HG03571 (cell line): ENCODE measurements around the gene C20orf204.

Source experiments
- ATAC-seq: cut with Tn5 transposase; IDR thresholded peaks from one replicate; pipeline ENCODE4 v1.9.1; 2021; ENCODE audit not compliant: unreplicated experiment

The C20orf204 gene

DNA sequence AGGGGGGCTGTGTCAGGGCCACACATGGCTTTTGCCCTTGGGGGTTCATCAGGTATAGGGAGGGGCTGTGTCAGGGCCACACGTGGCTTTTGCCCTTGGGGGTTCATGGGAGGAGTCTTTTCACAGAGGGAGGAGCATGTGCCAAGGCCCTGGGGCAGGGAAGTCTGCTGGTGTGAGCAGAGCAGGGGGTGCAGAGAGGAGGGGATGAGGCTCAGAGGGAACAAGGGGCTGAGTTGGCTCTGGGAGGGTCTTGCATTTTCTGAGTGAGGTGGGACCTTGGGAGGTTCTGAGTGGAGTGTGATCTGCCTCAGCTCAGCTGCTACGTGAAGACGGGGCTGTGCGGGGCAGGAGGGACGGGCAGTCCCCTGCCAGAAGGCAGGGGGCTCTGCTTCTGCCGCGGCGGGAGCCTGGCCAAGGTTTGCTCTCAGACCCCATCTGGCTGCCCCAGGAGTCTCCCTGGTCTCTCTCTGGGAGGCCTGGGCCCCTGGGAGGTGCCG lies 19.5 kb downstream of the C20orf204 start:
- no peak for ATAC-seq

DNA sequence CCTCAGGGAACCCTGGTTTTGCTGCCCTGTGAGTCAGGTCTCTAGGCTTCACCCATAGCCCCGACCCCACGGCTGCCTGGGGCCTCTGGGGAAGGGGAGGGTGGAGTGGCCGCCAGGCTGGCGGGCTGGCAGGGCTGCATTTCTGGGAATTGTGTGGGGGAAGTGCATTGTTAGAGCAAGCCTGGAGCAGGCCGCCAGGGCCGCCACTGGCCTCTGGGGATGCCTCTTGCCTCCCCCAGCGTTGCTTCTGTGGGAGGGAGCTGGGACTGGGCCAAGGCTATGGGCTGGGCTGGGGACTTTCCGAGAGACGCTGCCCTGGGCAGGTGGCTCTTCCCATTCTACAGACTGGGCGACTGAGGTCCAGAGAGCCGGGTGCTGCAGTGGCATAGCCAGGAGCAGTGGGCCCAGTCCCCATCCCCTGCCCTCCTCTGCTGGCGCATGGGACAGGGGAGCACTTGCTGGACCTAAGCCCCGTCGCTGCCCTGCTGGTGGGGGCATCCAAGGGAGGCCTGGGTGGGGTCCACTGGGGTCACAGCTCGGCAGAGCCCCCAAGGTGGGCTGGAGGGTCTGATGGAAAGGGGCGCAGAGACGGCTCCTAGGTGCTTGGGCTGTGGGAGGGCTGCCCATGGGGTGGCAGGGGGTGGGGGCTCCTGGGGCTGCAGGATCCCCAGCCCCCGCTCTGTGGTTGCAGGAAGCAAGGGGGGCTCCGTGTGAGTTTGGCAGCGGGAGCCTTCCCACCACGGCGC lies 20.1 kb downstream of the C20orf204 start:
- ATAC-seq, result no peak

DNA sequence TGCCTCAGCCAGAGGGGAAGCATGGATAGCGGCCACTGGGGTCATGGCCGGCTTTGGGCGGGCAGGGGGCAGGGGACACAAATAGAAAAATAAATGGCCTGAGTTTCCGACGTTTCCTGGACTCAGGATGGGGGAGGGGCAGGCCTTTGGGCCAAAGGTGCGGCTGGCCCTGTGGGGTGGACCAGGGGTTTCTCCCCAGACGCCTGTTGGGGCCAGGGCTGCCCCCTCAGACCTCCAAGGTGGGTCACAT lies 20.6 kb downstream of the C20orf204 start:
- no peak for ATAC-seq

DNA sequence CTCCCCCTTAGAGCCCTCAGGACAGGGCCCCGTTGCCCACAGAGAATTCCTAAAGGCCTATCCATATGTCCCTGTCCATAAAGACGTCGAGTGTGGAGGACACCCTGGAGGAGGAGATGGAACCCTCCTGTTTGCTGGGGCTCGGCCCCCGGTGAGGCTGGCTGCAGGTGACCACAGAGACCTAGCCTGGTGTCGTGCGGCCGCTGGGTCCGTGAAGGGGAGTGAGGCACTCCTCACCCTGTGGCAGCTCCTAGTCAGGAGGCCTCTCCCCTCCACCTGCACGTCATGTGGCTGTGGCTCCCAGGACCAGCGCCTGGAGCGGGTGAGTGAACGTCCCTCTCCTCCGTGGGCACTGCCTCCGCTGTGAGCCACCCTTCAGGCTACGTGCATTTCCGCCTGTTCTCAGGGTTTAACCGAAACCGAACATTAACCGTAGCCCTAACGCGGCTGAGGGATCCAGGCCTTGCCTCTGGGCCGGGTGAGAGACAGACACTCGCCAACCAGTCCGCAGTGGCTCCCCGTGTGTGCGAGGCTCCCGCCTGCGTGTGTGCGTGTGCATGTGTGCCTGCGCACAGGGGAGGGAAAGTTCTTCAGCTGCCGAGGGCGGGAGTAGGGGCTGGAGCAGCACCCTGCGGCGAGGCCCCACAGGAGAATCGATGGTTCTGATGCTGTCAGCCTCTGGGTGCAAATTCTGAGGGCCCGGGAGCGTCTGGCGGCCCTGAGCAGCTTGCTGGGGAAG lies 21.1 kb downstream of the C20orf204 start:
- no peak for ATAC-seq

DNA sequence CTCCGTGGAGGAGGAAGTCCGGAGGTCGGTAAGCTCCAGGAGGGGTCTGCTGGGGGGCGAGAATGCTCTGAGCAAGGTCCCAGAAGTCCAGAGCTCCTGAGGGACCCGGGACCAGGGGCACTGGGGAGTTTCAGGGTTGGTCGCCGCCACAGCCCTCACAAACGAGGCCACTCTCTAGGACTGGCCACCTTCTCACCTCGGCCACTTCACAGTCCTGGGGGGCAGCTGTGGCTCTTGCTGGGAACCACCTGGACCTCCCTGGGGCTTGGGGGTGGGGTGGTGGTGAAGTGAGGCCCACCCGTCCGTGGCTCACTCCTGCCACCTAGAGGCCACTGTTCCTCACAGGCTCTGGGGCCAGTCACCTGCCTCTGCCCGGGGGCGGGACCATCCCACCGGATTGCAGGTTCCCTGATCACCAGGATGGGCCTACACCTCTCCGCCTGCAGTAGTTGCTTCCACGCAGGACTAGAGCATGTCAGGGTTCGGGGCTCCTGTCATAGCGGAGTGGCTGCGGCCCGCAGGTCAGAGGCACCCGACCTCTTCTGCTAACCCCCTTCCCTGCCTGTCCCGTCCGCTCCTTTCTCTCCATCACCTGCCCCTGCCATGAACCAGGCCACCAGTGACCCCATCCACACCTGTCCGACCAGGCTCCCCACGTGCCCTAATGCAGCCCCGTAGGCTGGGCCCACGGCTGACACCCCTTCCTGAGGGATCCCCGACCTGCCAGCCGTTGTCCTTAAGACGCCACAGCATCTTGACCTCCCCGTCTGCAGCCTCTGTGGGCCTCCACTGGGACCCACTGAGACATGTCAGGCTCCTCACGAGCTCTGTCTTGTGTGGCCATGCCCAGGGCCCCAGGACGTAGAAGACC lies 21.9 kb downstream of the C20orf204 start:
- ATAC-seq, result no peak

DNA sequence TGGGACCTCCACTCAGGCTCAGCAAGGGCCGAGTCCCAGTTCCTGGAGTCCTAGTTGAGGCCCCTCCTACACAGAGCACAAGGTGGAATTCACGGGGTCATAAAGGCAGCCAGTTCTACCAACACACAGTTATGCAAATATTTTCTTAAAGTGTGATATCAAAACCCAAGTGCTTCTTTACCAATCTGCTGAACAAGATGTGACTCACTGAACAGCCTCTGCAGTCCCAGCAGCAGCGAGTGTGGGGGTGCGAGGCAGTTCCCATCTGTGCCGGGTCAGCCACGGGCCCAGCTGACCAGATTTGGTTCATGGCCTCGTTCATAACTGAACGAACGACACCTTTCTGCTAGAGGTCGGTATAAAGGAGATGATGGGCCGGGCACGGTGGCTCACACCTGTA lies 22.6 kb downstream of the C20orf204 start:
- ATAC-seq, result no peak

DNA sequence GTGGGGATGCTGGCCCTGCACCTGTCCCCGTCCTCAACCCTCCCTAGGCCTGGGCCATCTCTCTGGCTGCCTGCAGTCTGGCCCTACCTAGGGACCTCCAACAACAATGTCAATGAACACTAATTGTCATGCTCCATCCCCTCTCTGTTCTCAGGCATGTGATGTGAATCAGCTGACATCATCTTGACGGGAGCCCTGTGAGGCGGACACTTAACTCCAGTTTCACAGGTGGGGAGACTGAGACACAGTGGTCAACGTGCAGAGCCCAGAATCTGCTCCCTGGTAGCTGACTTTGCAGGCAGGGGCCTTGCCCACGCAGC lies 26.3 kb downstream of the C20orf204 start:
- no peak for ATAC-seq

DNA sequence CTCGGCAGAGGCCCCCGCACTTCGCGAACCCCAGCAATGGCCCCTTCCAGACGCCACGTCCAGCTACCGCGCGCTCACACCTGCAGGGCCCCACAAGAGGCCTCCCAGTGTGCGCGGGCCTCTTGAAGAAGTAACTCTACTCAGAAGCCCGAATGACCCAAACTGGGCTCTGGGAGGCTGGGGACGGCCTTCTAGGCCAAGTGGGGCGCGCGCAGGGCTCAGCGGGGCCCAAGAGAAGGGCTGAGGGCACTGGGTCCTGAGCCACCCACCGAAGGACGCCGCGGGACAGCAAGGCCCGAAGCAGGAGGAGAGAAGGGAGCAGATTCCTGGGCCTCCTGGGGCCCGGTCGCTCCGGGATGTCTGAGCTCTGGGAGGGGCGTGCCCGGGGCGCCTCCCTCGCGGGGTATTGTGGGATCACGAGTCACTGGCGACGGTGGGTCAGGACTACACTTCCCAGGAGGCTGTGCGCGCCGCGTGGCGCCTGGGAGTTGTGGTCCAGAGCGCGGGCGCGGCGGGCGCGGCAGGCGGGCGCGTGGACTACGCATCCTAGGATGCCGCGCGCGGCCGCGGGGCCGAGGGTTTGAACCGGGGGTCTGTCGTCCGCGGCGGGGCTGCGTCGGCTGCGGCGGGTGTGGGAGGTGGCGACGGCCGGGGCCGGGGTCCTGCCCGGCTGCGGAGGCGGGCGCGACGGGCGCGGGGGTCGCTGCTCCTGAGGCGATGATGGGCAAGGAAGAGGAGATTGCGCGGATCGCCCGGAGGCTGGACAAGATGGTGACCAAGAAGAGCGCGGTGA lies 26.8 kb downstream of the C20orf204 start, which contains the start of gene TCEA2:
Gene TCEA2 (plus strand): TSS at position 603 of the 793 bp plus-strand sequence. CDS start 115 bp downstream, at position 718.
- ATAC-seq, result peak; percentile 59

DNA sequence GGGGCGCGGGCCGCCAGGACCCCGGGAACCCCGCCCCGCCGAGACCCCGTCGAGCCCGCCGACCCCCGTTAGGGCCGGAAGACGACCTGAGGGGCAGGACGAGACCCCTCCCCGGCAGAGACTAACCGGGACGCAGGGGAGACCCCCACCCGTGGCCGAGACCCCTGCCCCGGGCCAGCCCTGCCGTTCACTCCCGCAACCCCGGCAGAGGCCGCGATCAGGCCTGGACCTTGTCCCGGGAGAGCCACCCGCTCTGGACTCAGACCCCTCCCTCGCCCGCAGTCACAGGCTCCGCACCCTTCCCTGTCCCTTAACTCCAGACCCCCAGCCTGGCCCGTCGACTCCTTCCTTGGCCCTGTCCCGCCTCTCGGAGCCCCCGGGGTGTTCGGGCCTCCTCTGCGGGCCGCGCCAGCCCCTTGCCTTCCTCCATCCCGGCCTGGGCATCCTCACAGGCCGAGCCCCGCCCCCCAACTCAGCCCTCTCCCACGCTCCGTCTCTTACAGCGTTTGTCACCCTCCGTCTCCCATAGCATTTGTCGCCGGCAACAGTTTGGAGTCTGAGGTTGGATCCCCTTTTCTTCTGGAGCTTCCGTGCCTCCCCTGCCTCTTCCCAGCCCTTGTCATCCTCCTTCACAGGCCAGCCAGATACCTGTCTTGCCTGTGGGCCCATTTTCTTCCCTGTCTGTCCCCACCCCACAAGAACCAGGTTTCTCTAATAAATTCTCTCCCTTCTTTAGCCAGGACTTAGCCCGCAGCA lies 27.6 kb downstream of the C20orf204 start:
- no peak for ATAC-seq

DNA sequence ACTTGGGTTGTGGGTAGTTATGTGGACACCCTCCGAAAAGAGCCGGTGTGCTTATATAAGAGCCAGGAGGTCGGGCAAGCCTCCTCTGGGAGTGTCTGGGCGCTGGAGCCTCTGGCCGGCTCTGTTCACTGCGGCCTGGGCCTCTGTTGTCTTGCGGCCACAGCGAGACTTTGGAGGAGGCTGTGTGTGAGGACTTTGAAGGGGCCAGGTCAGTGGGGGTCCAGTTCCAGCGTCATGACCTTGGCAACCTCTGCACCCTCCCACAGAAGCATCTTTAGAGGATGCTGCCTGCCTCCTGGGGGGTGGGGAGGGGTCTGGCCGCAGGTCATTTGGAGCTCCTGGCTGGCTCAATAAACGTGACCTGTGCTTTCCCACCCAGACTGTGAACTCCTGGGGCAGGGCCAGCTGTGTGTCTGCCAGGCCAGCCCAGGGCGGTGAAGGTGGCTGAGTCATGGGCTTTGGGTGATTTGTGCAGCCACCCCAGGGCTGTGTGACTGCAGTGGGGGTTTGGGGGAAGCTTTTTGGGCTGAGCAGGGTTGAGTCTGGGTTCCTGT lies 28.2 kb downstream of the C20orf204 start:
- ATAC-seq, result no peak

DNA sequence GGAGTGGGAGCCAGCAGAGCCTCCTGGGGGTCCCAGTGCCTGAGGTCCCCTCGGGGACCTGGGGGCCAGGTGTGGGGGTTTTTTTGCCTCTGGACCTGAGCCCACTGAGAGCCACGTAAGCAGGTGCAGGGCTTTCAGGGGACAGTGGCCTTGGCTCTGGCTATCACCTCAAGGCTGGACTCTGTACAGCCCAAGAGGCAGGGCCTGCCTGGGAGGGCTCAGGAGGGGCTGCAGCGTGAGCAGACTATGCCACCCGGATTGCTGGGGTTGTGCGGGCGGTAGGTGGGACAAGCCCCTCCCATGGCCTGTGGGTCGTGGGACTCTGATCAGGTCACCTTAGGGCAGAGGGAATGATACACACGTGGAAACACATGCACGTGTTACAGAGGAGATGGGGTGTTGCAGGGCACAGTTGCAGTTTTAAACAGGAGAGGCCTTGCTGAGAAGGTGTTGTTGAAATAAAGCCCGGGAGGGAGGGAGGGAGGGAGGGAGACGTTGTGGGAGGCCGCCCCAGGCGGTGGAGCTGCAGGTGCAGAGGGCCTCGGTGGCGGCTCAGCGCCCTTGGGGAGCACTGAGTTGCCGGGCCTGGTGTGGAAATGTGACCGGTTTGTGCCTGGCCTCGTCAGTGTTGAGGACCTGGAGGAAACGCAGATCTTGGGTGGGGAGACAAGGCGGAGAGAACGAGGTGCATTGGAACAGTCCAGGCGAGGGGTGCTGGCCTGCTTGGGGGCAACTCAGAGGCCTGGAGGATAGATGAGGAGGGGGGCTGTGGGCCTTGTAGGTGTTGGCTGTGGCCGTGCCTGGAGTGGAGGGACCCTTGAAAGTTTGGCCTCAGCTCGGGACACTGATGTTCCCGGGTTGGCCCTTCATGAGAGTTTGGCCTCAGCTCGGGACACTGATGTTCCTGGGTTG lies 29.3 kb downstream of the C20orf204 start:
- no peak for ATAC-seq

DNA sequence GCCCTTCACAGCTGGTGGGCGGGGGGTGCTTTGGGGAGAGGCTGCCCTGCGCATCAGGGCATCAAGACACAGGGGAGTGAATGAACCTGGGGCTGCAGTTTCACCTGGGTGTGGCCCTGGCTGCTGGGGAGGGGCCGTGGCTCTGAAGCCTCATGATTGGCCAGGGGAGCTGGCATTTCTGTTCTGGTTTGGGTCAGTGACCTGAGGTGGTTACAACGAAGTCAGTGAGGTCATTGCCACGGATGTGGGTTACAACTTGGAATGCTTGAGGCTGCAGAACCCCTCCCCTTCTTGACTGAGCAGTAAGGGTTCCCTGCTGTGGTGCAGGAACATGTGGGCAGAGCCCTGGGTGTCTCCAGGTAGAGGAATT lies 30.0 kb downstream of the C20orf204 start:
- no peak for ATAC-seq

DNA sequence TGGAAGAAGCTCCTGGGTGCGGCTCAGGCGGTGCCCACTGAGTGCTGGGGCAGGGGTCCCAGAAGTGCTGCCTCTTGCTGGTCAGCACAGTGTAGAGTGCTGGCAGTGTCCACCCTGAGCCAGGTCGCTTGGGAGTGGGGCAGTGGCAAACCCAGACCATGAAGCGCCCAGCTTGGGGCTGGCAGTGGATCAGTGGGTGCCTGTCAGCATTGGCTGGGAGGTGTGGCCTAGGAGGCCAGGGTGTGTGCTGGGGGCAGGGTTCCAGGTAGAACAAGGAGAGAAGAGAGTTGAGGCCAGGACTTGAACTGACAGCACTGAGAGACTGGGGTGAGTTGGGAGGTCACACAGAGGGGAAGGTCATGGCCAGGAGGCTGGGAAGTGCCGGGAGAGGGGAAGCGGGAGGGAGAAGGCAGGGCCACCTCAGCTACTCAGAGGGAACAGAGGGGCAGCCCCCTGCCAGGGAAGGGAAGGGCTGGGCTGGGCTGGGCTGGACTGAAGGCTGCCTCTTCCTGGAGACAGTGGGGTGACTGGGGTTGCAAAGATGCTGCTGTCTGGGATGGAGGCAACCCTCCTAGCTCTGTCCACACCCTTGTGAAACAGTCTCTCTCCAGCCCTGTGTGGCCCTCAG lies 31.1 kb downstream of the C20orf204 start:
- no peak for ATAC-seq

DNA sequence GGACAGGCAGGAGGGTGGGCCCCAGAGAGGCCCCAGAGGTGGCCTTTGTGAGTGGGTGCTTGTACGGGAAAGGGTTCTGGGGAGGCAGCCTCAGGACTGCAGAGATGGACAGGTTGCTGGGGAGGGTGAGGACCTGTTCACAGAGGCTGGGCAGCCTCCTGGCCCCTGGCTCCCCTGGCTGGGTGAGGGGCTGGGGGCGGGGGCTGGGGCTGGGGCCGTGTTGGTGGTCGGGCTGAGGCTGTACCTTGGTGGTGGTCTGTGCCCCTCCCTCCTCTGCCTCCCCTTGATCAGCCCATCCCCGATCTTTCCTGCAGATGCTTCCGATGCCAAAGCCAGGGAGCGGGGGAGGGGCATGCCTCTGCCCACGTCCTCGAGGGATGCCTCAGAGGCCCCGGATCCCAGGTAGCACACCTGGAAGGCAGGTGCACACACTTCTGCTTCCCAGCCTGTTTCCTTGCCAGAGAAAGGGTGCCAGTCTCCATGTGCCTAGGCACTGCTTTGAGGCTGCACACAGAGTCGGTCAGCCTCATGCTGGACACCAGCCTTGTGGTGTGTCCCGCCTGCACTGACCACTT lies 31.8 kb downstream of the C20orf204 start:
- no peak for ATAC-seq

DNA sequence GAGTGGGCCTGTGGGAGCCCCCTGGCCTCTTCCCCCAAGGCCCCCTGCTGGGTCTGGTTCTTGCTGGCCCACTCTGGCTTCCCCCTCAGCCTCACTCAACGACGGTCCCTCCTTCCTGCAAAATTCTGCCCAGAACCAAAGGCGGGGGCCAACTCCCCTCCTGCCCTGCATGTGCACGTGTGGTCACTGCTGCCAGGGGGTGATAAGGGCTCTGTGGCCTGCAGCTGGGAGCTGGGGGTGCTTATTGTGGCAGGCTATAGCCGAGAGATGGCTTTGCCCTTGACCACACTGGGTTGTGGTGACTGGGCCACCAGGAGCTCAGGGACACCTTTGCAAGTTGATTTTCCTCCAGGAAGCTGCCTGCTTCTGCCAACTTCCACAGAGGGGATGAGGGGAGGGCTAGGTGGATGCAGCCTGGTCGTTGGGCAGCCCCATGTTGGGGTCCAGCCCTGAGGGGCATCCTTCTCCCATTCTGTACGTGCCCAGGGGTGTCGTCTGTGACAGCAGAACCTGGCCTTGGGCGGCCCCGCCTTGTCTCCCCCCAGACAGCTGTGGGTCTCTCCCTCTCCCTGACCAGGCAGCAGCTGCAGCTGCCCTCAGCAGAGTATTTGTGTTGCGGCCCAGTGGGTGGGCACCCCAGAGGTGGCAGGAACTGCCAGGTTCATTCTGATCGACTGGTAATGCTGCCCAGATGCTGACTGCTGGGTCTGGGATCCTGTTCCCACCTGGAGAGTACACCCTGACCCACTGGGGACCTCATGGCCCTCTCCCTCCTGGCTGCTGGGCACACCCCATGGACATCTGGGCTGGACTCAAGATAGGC lies 32.6 kb downstream of the C20orf204 start:
- ATAC-seq, result no peak

DNA sequence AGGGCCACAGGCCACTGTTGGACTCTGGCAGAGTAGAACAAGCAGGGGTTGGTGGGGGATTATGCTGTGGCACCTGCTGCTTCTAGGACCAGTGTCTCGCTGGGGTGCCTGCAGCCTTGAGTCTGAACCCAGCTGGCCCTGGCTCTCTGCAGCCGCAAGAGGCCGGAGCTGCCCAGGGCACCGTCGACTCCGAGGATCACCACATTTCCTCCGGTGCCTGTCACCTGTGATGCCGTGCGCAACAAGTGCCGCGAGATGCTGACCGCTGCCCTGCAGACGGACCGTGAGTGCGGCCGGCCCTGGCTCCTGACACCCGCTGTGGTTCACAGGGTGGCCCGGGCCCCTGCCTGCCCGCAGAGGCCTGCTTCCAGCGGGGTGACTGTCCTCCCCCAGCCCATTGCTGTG lies 33.2 kb downstream of the C20orf204 start:
- no peak for ATAC-seq

DNA sequence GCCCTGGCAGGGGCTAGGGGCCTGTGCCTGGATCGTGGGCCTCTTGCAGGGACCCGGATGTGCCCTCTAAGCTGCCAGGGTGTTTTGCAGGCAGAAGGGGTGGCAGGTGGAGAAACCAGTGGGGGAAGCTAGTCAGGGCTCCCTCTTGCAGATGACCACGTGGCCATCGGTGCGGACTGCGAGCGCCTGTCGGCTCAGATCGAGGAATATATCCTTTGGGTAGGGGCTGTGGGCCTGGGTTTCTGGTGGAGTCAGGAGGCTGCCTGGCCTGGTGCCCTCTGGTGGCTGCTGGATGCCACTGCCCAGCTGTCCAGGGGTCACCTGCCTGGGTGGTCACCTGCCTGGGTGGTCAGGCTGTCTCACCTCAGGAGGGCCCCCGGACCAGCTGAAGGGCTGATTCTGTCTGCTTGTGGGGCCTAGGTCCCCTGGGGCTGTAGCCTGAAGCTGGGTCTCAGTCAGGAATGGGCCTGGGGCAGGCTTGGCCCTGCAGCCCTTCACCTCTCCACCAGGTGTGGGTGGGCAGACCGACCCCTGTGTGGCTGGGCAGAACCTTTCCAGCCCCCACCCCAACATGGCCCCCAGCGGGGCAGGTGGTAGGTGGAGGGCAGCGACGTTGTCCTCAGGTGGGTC lies 33.7 kb downstream of the C20orf204 start:
- no peak for ATAC-seq
